Ishikawa (cell line): ENCODE measurements around the gene RPRD1B.

Experiments
- EP300 ChIP-seq: IDR thresholded peaks from 2 replicates; pipeline ENCODE4 v1.6.1; 2012; ENCODE audit warnings: borderline replicate concordance
- FOXM1 ChIP-seq: IDR thresholded peaks from 2 replicates; pipeline ENCODE4 v1.6.1; 2012; ENCODE audit warnings: low read depth, borderline replicate concordance
- MAX ChIP-seq: IDR thresholded peaks from 2 replicates; pipeline ENCODE4 v1.6.1; 2012
- REST ChIP-seq: IDR thresholded peaks from 2 replicates; pipeline ENCODE4 v1.6.1; 2012; ENCODE audit warnings: low read depth, mild to moderate bottlenecking
- TCF12 ChIP-seq: IDR thresholded peaks from 2 replicates; pipeline ENCODE4 v1.6.1; 2012; ENCODE audit warnings: low read depth
- TEAD4 ChIP-seq: IDR thresholded peaks from 2 replicates; pipeline ENCODE4 v1.6.1; 2012
- YY1 ChIP-seq: IDR thresholded peaks from 2 replicates; pipeline ENCODE4 v1.6.1; 2012; ENCODE audit warnings: low read depth

- TF ChIP-seq EP300 (no peak), MAX (no peak), REST (no peak), TEAD4 (no peak), TCF12 (no peak), YY1 (no peak), FOXM1 (no peak)
These were observed 39.0 kb upstream of the RPRD1B start for GRCh38 chr20:37994512-37994911.
